CD4-positive, CD25-positive, alpha-beta regulatory T cell (primary cell): ENCODE data around the gene PKLR. TPM values are rescaled to one million over a fixed set of nuclear protein-coding genes. Genes with fewer than 3 reads are reported as not detected.

Experiments
- ATAC-seq, 2 donors: fragments of 150-1000 bp; cut with Tn5 transposase; one replicate each; pipeline ENCODE4 v1.10.0; 2021; ENCODE audit warnings: low read depth in 2 of 2, moderate number of reproducible peaks in 2 of 2, moderate library complexity in 1 of 2
- DNase-seq, 3 donors: peaks; one replicate each; pipeline versions ENCODE4 v3.0.0 to v3.0.0-alpha.2; 2012 to 2022; ENCODE audit warnings: mixed read lengths in 1 of 3
- H3K27ac ChIP-seq: one replicate; pipeline ENCODE4 v1.7.0; 2013; ENCODE audit warnings: mild to moderate bottlenecking, low read length; ENCODE audit not compliant: insufficient read depth, poor library complexity, severe bottlenecking
- H3K27me3 ChIP-seq: one replicate; pipeline ENCODE4 v1.7.0; 2013; ENCODE audit warnings: low read length; ENCODE audit not compliant: control insufficient read depth, insufficient read depth
- H3K36me3 ChIP-seq: one replicate; pipeline ENCODE4 v1.7.0; 2013; ENCODE audit warnings: mild to moderate bottlenecking, low read length, moderate library complexity; ENCODE audit not compliant: control insufficient read depth, insufficient read depth
- H3K4me1 ChIP-seq: 2 replicates; pipeline ENCODE4 v1.7.0; 2013; ENCODE audit warnings: mild to moderate bottlenecking, low read length; ENCODE audit not compliant: insufficient read depth, control insufficient read depth, poor library complexity, severe bottlenecking
- H3K4me3 ChIP-seq: one replicate; pipeline ENCODE4 v1.7.0; 2013; ENCODE audit warnings: low read depth, mild to moderate bottlenecking, low read length, moderate library complexity
- H3K9me3 ChIP-seq, 2 experiments: 1 replicate in 1 of 2; 2 replicates in 1 of 2; pipeline ENCODE4 v1.7.0; 2013; ENCODE audit warnings: low read length in 2 of 2, mild to moderate bottlenecking in 1 of 2, moderate library complexity in 1 of 2; ENCODE audit not compliant: control insufficient read depth in 2 of 2
- H3K27ac Mint-ChIP-seq, 3 donors: one replicate each; pipeline ENCODE4 v1.8.0; 2020 to 2022; ENCODE audit warnings: mild to moderate bottlenecking in 3 of 3, mixed read lengths in 3 of 3, moderate library complexity in 2 of 3
- H3K27me3 Mint-ChIP-seq: one replicate; pipeline ENCODE4 v1.8.0; 2022; ENCODE audit warnings: mild to moderate bottlenecking, mixed read lengths
- H3K36me3 Mint-ChIP-seq: one replicate; pipeline ENCODE4 v1.8.0; 2020; ENCODE audit warnings: mixed read lengths
- H3K4me1 Mint-ChIP-seq, 4 donors: one replicate each; pipeline ENCODE4 v1.8.0; 2020 to 2022; ENCODE audit warnings: mixed read lengths in 4 of 4, mild to moderate bottlenecking in 1 of 4
- H3K4me3 Mint-ChIP-seq, 4 donors: one replicate each; pipeline ENCODE4 v1.8.0; 2020 to 2022; ENCODE audit warnings: mild to moderate bottlenecking in 4 of 4, mixed read lengths in 4 of 4, moderate library complexity in 3 of 4
- H3K9me3 Mint-ChIP-seq, 7 donors: one replicate each; pipeline ENCODE4 v1.8.0; 2020 to 2022; ENCODE audit warnings: mixed read lengths in 7 of 7, mild to moderate bottlenecking in 3 of 7, moderate library complexity in 2 of 7
- polyA plus RNA-seq, 4 donors: library from polyadenylated mRNA; unstranded; fragments of 300-500 nt; fragmentation: Illumina TruSeq; gene quantifications; one replicate each; pipeline ENCODE4 v1.2.3, GENCODE V29; 2021
- total RNA-seq: library from RNA; stranded (reverse); gene quantifications from one replicate; pipeline ENCODE4 v1.2.3, GENCODE V29; 2022

PKLR gene
- total and polyA plus RNA-seq, 5 donors from 2014 or later = not detected

DNA sequence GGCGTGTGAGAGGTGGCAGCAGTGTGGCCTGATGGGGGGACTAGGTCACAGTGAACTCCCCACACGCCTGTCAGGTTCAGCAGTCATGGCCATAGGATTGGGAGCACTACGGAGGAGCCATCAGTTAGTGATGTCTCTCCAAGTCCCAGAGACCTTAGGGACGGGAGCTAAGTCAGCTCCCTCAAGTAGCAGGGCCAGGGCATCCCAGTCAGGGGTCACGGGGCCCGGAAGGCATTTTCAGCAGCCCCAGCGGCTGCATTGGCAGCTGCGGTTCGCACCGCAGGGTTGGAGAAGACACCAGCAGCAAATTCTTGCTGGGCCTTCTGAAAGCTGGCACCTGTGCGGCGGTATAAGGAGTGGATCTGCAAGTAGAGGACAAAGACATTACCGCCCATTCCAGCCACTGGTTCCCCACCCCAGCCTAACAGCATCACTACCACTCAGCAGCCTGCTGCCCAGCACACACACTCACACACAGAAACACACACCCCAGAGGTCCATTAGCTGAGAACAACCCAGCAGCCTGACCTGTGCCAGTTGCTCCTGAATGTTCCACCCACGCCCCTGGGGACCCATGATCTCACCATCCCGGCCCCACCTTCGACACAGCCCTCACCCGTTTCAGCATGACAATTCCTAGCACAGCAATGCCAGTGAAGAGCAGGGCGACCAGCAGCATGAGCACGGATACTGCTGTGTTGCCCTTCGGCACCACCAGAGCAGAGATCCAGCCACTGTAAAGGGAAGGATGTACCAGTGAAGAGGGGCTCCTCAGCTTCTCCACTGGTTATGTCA lies 45.0 kb downstream of the PKLR start:
- Histone ChIP-seq H3K27me3 (no peaks in the 10 kb centered on the region), H3K9me3 (no peaks in the 10 kb centered on the region), H3K4me3 (no peak overlapping the region), H3K4me1 (peaks cover 29% of the 10 kb centered on the region), H3K36me3 (peaks cover 26% of the 10 kb centered on the region), H3K27ac (peak overlapping the region; percentile 14)
- Mint-ChIP-seq H3K27ac (peak overlapping the region in 1 of 3 donors; percentile 48), H3K27me3 (no peaks in the 10 kb centered on the region), H3K4me1 (peaks cover 2 to 55% (median 26%) of the 10 kb centered on the region in 4 donors), H3K36me3 (peaks cover 22% of the 10 kb centered on the region), H3K9me3 (no peaks in the 10 kb centered on the region), H3K4me3 (peak overlapping the region; percentile 81 to 93 (median 88))
- DNase-seq (no peak), ATAC-seq (no peak)

DNA sequence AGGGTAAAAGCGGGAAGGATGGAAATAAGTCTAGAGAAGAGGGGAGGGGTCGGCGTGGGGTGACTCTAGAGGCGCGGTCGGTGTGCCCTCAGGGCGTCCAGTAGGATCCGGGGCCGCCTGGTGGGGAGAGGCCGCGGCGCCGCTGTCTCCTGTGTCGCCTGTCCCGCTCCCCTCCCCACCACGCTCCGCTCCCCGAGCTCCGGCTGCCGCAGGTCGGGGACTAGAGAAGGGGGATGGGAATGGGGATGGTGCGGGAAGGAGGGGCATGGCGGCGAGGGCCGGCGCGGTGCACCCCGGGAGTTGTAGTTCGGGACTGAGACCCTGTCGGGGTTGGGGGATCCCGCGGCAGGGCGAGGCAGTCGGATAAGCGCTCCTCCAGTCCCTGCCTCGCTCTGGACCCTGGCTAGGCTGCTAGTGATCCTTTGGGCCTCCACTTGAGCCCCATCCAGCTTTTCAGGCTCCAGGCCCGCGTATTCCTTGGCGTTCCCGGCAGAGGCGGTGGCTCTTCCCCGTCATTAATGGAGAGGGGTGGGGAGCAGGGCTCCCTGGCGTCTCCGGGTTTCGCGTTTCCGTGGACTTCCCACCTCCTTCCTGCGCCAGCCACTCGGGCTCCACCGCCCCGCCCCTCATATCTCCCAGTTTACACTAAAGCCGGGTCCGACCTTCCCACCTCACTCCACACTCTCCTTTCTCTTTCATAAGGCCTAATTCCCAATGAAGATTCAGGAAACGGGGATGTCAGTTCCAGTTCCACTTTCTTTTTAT lies 45.8 kb downstream of the PKLR start, which contains the start of gene ENTREP3:
Gene ENTREP3 (minus strand): TSS at position 241 of the 765 bp plus-strand sequence. CDS start 606 bp downstream, outside the sequence.
- peaks cover 22% of the 10 kb centered on the region for H3K36me3 Mint-ChIP-seq
- peak within 1 kb of the TSS; percentile 15 to 90 (median 87) for H3K27ac Mint-ChIP-seq
- H3K9me3 ChIP-seq = no peaks in the 10 kb centered on the region
- DNase-seq = peak; percentile 67 to 79 (median 71)
- H3K9me3 Mint-ChIP-seq = no peaks in the 10 kb centered on the region
- peaks cover 25% of the 10 kb centered on the region for H3K36me3 ChIP-seq
- peaks cover 0 to 55% (median 26%) of the 10 kb centered on the region in 4 donors for H3K4me1 Mint-ChIP-seq
- peak within 1 kb of the TSS; percentile 14 for H3K27ac ChIP-seq
- peak within 1 kb of the TSS; percentile 81 to 92 (median 83) for H3K4me3 Mint-ChIP-seq
- no peaks in the 10 kb centered on the region for H3K27me3 Mint-ChIP-seq
- H3K4me1 ChIP-seq = peaks cover 23% of the 10 kb centered on the region
- no peak within 1 kb of the TSS for H3K4me3 ChIP-seq
- H3K27me3 ChIP-seq = no peaks in the 10 kb centered on the region
- peak; percentile 46 to 53 for ATAC-seq

DNA sequence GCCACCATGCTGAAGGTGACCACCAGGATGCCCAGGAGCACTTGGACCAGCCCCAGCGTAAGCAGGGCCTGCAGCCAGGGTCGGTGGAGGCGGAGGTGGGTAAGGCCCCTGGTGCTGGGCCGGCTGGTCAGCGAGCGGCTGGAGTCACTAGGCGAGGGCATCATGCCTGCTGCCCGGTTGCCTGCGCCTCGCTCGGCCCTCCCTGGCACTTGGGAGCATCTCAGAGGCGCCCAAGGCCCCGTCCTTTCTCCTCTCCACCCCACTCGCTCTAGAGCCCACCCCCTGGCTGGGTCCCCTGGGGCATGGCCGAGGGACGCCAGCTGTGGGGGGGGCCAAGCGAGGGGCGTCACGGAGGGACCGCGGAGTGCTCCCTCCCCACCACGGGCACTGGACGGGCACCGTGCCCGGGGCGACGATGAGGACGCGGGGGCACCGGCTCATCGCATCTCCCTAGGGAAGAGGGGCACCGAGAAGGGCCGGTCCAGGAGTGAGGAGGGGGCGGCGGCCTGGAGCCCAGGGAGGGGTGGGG lies 46.5 kb downstream of the PKLR start:
- Histone ChIP-seq H3K9me3 (no peaks in the 10 kb centered on the region), H3K4me3 (no peak overlapping the region), H3K36me3 (peaks cover 21% of the 10 kb centered on the region), H3K27ac (no peak overlapping the region), H3K27me3 (no peaks in the 10 kb centered on the region), H3K4me1 (peaks cover 25% of the 10 kb centered on the region)
- Mint-ChIP-seq H3K9me3 (no peaks in the 10 kb centered on the region), H3K27ac (no peak overlapping the region), H3K36me3 (peaks cover 19% of the 10 kb centered on the region), H3K4me3 (peak overlapping the region in 3 of 4 donors; percentile 81 to 92 (median 85)), H3K27me3 (no peaks in the 10 kb centered on the region), H3K4me1 (peaks cover 0 to 52% (median 22%) of the 10 kb centered on the region in 4 donors)
- no peak for ATAC-seq
- DNase-seq = no peak

DNA sequence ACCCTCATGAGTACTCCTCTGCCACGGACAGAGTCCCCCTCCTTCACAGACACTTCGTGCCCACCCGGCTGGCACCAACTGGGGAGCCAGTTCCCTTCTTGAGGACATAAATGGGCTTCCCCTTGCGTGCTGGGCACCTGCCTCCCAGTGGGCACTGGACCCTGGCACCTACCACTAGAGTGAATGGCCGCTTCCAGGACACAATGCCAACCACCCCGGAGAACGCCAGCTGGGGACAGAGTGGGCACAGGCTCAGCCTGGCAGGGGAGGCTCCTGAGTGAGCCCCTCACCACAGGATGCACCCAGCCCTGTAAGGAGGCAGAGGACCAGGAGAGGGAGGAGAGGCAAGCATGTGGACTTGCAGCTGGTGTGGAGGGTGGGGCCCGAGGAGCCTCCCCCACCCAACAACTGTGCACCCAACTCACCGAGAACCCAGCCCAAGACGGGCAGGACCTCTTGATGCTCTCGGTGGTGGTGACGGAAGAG lies 47.0 kb downstream of the PKLR start:
- ATAC-seq (no peak), DNase-seq (no peak)
- H3K4me3 ChIP-seq = no peak overlapping the region
- no peaks in the 10 kb centered on the region for H3K27me3 Mint-ChIP-seq
- no peaks in the 10 kb centered on the region for H3K9me3 ChIP-seq
- peak overlapping the region; percentile 44 to 90 (median 87) for H3K27ac Mint-ChIP-seq
- H3K27ac ChIP-seq = no peak overlapping the region
- peak overlapping the region; percentile 75 to 85 (median 78) for H3K4me3 Mint-ChIP-seq
- peaks cover 25% of the 10 kb centered on the region for H3K4me1 ChIP-seq
- peaks cover 17% of the 10 kb centered on the region for H3K36me3 ChIP-seq
- no peaks in the 10 kb centered on the region for H3K9me3 Mint-ChIP-seq
- peaks cover 0 to 52% (median 22%) of the 10 kb centered on the region in 4 donors for H3K4me1 Mint-ChIP-seq
- H3K27me3 ChIP-seq = no peaks in the 10 kb centered on the region
- peaks cover 19% of the 10 kb centered on the region for H3K36me3 Mint-ChIP-seq

DNA sequence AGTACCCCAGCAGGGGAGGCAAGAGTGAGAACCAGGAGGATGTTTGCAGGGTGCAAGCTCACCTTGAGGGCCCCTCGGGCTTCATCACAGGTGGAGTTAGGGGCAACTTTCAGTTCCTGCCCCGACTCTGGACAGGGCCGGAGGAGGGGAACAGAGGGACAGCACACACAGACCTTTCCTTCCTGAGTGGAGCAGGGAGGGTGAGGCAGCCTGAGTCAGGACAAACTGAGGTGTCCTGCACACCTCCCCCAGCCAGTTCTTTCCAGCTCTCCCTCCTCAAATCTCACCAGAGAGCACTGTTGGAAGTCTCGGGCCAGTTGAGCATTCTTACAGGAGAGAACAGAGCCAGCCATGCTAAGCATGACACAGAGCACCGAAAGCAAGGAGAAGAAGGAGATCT lies 47.4 kb downstream of the PKLR start:
- peak overlapping the region in 1 of 3 donors; percentile 44 for H3K27ac Mint-ChIP-seq
- H3K27me3 ChIP-seq = no peaks in the 10 kb centered on the region
- H3K36me3 ChIP-seq = peaks cover 15% of the 10 kb centered on the region
- ATAC-seq (no peak), DNase-seq (no peak)
- no peaks in the 10 kb centered on the region for H3K9me3 ChIP-seq
- H3K4me1 Mint-ChIP-seq = peaks cover 0 to 52% (median 22%) of the 10 kb centered on the region in 4 donors
- peak overlapping the region; percentile 75 to 94 (median 82) for H3K4me3 Mint-ChIP-seq
- H3K27ac ChIP-seq = no peak overlapping the region
- no peaks in the 10 kb centered on the region for H3K27me3 Mint-ChIP-seq
- H3K9me3 Mint-ChIP-seq = no peaks in the 10 kb centered on the region
- peaks cover 25% of the 10 kb centered on the region for H3K4me1 ChIP-seq
- H3K36me3 Mint-ChIP-seq = peaks cover 19% of the 10 kb centered on the region
- no peak overlapping the region for H3K4me3 ChIP-seq

DNA sequence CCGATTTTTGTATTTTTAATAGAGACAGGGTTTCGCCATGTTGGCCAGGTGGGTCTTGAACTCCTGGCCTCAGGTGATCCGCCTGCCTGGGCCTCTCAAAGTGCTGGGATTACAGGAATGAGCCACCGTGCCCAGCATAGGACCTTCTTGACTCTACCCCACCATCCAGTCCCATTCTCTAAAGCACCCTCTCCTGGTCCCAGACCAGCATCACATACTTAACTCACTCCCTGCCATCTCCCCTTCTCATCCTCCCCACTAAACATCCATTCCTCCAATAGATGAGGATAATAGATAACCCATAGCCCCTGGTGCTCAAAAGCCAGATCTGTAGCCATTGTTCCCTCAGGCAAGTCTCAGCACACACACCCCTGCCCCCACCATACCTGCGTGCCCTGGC lies 48.0 kb downstream of the PKLR start:
- H3K9me3 Mint-ChIP-seq = no peaks in the 10 kb centered on the region
- H3K27ac ChIP-seq = no peak overlapping the region
- DNase-seq (no peak), ATAC-seq (no peak)
- H3K36me3 ChIP-seq = peaks cover 10% of the 10 kb centered on the region
- peaks cover 25% of the 10 kb centered on the region for H3K4me1 ChIP-seq
- H3K36me3 Mint-ChIP-seq = peaks cover 15% of the 10 kb centered on the region
- H3K27ac Mint-ChIP-seq = no peak overlapping the region
- H3K27me3 Mint-ChIP-seq = no peaks in the 10 kb centered on the region
- H3K9me3 ChIP-seq = no peaks in the 10 kb centered on the region
- no peak overlapping the region for H3K4me3 ChIP-seq
- peak overlapping the region in 3 of 4 donors; percentile 75 to 94 (median 80) for H3K4me3 Mint-ChIP-seq
- no peaks in the 10 kb centered on the region for H3K27me3 ChIP-seq
- peaks cover 0 to 52% (median 22%) of the 10 kb centered on the region in 4 donors for H3K4me1 Mint-ChIP-seq

DNA sequence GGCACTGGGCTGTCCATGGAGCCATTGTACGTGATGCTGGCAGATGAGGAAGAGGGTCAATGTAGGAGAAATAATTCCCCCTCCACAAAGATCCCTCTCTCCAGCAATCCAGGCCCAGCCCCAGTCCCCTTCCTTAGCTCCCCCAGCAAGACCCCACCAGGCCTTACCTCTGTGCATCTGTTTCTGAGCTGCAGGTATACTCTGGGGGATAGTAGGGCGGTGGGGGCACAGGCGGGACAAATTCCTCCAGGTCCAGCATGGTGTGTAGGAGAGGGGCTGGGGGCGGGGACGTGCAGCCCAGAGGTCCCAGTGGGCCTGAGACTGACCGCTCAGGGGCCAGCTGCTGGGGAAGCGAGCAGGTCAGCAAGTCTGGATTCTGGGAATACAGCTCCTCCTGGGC lies 49.7 kb downstream of the PKLR start:
- peaks cover 4% of the 10 kb centered on the region for H3K36me3 Mint-ChIP-seq
- no peaks in the 10 kb centered on the region for H3K9me3 Mint-ChIP-seq
- Histone ChIP-seq H3K4me1 (peaks cover 25% of the 10 kb centered on the region), H3K9me3 (no peaks in the 10 kb centered on the region), H3K4me3 (no peak overlapping the region), H3K27ac (no peak overlapping the region), H3K27me3 (no peaks in the 10 kb centered on the region), H3K36me3 (no peaks in the 10 kb centered on the region)
- peak overlapping the region in 1 of 3 donors; percentile 41 for H3K27ac Mint-ChIP-seq
- peak overlapping the region in 1 of 4 donors; percentile 75 for H3K4me3 Mint-ChIP-seq
- ATAC-seq (no peak), DNase-seq (no peak)
- no peaks in the 10 kb centered on the region for H3K27me3 Mint-ChIP-seq
- peaks cover 0 to 42% (median 17%) of the 10 kb centered on the region in 4 donors for H3K4me1 Mint-ChIP-seq
